B cell (primary cell): ENCODE measurements around the gene ATP8B3.

Experiments used
- EZH2 ChIP-seq: IDR thresholded peaks from 2 replicates; pipeline ENCODE4 v1.6.1; 2012; ENCODE audit warnings: borderline replicate concordance, low read depth, mild to moderate bottlenecking, moderate library complexity, low read length; ENCODE audit not compliant: insufficient read depth, poor library complexity, severe bottlenecking
- TF ChIP-seq, protein P1 (sequence below): fragments of 200-600 bp; IDR thresholded peaks from one replicate; pipeline ENCODE4 v1.8.0; 2022; ENCODE audit warnings: antibody characterized with exemption, mild to moderate bottlenecking

DNA sequence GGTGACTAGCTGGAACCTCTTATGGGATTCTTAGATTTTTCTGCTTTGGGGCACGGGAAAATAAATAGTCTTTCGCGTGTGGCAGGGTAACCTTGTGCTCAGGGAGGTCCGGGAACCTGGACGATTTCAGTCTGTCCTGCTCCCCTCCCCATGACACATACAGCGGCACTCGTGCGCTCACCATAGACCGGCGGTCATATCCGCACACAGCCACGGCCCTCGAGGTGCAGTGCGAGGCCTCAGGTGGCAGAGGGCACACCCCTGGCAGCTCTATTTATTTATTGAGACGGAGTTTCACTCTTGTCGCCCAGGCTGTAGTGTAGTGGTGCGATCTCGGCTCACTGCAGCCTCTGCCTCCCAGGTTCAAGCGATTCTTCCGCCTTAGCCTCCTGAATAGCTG is 55.8 kb downstream of the ATP8B3 start:
- TF ChIP-seq, protein P1, sequence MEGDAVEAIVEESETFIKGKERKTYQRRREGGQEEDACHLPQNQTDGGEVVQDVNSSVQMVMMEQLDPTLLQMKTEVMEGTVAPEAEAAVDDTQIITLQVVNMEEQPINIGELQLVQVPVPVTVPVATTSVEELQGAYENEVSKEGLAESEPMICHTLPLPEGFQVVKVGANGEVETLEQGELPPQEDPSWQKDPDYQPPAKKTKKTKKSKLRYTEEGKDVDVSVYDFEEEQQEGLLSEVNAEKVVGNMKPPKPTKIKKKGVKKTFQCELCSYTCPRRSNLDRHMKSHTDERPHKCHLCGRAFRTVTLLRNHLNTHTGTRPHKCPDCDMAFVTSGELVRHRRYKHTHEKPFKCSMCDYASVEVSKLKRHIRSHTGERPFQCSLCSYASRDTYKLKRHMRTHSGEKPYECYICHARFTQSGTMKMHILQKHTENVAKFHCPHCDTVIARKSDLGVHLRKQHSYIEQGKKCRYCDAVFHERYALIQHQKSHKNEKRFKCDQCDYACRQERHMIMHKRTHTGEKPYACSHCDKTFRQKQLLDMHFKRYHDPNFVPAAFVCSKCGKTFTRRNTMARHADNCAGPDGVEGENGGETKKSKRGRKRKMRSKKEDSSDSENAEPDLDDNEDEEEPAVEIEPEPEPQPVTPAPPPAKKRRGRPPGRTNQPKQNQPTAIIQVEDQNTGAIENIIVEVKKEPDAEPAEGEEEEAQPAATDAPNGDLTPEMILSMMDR = no peak
- no peak for TF ChIP-seq EZH2
